T-helper 9 cell (primary cell): ENCODE measurements around the gene CHD8.
A peak's percentile ranks its signal among the peaks of the same experiment; 100 is the strongest.
"Not testable (repeated sequence)": the region's sequence is repeated elsewhere in the genome, so short reads cannot be mapped to it uniquely, and the experiment has no call there.

Source experiments
- DNase-seq: peaks from one replicate; pipeline ENCODE4 v3.0.0-alpha.2; 2020

CHD8 gene

GRCh38 chr14:21431126-21431525, 24.8 kb downstream of the CHD8 start:
- no peak for DNase-seq

- DNase-seq = no peak
These were observed 27.0 kb downstream of the CHD8 start for GRCh38 chr14:21428930-21429329.

GRCh38 chr14:21426692-21427091, 29.2 kb downstream of the CHD8 start:
- DNase-seq = no peak

DNA sequence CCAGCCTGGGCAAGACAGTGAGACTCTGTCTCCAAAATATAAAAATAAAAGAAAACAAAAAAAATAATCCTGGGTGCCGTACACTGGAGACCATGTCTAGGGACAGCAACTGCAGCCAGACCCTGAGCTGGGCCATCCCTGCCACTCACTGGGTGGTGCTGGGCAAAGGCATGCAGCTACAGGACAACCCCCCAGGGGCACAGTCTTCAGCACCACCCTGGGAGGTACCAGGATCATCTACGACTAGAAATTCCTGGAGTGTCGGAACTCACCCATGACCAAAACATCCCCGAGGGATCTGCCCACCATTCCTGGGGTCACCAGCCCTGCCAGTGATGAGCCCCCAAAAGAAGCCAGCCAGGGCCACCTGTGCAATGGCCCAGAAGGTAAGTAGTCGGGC, 36.4 kb downstream of the CHD8 start:
- no peak for DNase-seq

DNA sequence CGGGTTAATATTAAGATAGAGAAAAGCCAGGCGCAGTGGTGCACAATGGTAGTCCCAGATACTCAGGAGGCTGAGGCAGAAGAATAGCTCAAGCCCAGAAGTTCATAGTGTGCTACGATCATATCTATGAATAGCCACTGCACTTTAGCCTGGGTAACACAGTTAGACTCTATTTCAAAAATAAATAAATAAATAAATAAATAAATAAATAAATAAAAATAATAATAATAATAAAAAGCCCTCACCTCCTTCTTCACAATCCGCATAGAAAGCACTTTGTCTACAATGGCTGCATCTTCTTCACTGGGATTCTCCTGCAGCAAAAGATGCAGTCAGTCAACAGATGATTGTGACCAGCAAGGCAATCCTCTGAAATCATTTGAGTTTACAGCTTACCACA, 40.6 kb downstream of the CHD8 start:
- no peak for DNase-seq

DNA sequence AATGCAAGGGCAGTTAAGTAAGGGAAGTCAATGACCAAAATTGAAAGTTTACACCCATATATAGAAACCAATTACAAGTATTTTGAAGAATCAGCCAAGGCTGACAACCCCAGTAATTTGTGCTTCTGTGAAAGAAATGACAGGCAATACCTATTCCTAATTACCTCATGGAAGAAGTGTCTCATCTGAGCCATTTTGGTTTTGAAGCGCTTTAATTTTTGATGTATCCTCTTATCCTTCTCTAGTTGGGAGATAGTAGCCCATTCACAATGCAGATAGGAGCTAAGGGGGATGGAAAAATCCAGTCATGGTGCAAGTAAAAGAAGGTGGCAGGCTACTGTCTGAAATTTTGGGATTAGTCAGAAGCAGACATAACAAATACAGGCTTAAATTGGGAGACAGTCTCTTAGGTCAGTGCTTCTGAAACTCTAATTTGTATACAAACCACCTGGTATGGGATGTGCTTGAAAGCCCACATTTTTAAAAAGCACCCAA, 41.7 kb downstream of the CHD8 start:
- DNase-seq = no peak

- no peak for DNase-seq
These were observed 47.8 kb downstream of the CHD8 start for GRCh38 chr14:21408147-21408546.

GRCh38 chr14:21406213-21406612, 49.7 kb downstream of the CHD8 start:
- no peak for DNase-seq

- DNase-seq = no peak
These were observed 50.8 kb downstream of the CHD8 start for GRCh38 chr14:21405097-21405496.

DNA sequence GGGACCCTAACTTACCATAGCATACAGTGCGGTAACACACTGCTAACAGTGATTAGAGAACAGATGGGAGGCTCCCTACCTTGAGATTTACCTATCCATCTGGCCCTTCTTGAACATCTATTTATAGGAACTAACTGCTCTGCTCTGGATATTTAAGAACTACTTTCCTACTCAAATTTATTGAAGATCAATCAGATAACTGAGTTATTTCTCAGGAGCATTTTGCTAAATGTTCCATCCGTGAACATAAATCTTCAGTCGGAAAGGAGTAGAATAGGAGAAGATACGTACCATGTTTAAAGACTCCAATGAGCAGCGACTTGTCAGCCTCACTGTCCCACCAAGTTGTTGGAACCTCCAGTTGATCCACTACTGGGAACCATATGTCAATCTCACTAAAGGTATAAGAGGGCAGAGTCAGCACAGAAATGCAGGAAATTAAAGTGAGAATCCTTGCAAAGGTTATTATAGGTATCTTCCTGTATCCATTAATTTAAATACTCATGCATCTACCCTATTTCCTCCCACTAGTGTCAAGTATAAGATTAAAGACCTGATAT, 56.5 kb downstream of the CHD8 start:
- no peak for DNase-seq

- DNase-seq = no peak
These were observed 57.0 kb downstream of the CHD8 start for GRCh38 chr14:21398901-21399300.

- no peak for DNase-seq
These were observed 60.5 kb downstream of the CHD8 start for GRCh38 chr14:21395450-21395849.

DNA sequence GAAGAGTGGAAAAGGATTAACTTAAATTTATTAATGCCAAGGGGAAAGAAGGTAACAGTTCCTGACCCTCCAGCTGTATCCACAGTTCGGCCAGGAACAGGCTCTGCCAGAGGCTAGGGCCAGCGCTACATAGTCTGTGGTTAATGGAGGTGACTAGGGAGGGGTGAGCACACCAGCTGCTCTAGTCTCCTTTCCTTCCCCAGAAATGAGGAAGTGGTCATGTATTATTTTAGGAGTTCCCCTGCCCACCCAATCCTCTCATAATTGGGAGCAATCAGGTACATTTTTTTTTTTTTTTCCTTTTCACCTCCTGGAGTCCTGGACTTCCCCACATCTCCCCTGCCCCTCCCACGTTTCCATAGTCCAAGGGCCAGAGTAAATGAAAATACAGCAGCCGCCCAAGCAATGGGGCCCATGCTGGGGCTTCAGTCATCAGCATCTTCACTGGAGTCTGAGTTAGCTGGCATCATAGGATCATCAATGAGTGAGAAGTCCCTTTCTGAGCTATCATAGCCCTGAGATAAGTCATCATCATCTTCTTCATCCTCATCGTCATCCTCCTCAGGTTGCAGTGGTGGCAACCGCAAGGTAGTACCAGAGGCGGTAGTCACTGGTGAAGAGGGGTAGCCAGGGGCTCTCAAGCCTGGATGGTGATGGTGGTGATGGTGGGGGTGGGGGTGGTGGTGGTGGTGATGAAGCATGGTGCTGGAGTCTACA, 70.6 kb downstream of the CHD8 start:
- DNase-seq = no peak

- DNase-seq = no peak
These were observed 71.5 kb downstream of the CHD8 start for GRCh38 chr14:21384494-21384851.

DNA sequence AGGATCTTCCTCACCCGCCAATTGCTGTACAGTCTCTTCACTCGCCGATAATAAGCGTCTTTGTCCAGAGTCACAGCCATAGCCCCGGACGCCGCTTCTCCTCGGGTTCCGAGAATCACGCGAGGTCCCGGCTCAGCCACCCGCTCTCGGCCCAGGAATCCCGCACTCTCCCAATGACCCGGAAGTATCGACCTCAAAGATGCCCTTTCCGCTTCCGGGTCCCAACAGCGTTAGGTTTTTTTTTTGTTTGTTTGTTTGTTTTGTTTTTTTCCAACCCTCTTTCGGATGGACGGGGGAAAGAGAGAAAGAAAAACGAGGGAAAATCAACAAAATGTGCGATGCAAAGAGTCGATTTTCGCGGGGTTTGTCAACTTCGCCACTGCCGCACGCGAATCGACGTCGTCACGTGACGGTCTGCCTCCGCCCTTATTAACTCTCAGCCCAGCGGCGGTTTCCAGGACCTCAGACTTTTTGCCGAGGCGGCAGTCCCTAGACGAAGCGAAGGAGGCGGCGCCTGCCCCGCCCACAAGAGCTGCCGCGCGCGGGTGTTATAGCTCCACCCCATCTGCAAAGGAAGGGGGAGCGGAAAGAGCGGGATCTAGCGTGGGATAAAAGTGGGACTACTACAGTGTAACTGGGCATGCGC, 72.0 kb downstream of the CHD8 start, which contains the start of gene SUPT16H:
SUPT16H (minus strand) TSS at position 172 of the 646 bp plus-strand sequence; CDS start at position 80, 92 bp downstream.
- peak; percentile 90 for DNase-seq

GRCh38 chr14:21382886-21383847, 72.8 kb downstream of the CHD8 start:
- DNase-seq = peak; percentile 33

GRCh38 chr14:21382095-21382494, 73.8 kb downstream of the CHD8 start:
- DNase-seq = no peak

DNA sequence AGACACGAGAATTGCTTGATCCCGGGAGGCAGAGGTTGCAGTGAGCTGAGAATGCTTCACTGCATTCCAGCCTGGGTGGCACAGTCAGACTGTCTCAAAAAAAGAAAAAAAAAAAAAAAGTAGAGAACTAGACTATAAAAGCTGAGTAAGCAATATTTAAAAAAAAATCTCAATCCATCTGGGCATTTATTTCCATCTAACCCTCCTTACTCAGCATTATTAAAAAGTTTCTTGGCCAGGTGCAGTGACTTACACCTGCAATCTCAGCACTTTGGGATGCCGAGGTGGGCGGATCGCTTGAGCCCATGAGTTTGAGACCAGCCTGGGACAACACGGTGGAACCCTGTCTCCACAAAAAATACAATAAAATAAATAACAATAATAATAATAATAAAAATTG, 76.6 kb downstream of the CHD8 start:
- DNase-seq = no peak

DNA sequence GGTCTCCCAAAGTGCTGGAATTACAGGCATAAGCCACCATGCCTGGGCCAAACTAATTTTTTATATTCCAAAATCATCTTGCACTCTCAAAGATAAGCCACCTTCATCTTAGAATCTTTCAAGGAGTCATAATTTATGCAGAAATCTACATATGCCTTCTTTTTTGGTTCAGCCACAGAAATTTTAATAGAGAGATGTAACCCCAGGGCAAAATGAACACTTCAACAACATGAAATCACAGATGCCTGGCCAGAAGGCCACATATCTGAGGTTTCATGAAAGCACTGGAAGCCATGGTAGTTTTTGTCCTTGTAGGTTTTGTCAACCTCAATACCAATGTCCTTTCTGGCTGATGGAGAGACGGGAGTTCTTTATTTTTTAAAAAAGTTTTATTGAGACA, 81.9 kb downstream of the CHD8 start:
- no peak for DNase-seq

GRCh38 chr14:21372814-21373213, 83.1 kb downstream of the CHD8 start:
- not testable (repeated sequence) for DNase-seq

DNA sequence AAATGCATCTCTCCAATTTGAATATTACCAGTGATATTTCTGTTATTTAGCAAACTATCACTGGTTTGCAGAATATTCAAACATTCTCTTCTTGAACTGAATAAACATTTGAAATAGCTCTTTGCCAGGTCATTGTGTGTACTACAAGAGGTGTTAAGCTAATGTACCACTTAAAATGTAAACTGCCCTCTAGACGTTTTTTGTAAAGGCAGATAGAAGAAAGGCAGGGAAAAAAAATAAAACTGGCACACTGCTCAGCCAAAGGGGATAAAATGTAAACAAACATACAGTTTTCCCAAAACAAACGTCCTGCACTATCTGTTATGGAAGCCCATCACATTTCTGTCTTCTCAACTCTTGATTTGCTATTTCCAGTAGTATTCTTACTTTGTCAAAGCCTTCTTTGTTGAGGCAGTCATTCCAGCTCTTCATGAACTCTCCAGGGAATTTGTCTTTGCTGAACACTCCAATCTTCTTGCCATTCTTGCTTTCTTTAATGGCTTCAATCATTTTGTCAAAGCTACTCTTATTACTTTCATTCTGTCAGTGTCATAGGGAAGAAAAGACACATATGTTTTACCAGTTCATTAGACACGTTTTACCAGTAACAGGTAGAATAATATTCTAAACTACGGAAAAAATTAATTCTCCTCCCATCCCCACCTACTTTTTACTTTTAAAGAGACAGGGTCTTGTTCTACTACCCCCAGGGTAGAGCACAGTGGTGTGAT, 85.8 kb downstream of the CHD8 start:
- no peak for DNase-seq

DNA sequence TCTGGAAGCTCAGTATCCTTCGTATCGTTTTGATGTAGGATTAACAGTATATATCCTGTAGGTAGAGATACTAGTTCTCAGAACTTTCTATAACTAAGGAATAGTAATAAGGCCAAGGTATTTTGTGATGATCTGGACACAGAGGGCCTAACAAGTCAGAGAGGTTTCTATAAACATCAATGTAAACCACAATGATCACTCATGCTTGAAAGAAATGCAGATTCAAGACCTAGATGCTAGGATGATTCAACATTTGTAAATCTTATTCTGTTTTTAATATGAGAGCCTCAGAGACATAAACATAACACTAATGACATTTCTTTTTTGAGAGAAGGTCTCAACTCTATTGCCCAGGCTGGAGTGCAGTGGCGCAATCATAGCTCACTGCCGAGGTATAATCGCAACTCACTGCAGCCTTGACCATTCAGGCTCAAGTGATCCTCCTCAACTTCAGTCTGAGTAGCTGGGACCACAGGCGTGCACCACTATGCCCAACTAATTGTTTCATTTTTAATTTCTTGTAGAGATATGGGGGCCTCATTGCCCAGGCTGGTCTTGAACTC, 88.3 kb downstream of the CHD8 start:
- DNase-seq = no peak
